IPS-NIHi7 (cell line): ENCODE results near the gene BABAM1.

Source experiments
- DNase-seq: peaks from one replicate; pipeline ENCODE4 v3.0.0; 2012; ENCODE audit warnings: mixed read lengths; ENCODE audit errors: extremely low spot score

BABAM1 gene

DNA sequence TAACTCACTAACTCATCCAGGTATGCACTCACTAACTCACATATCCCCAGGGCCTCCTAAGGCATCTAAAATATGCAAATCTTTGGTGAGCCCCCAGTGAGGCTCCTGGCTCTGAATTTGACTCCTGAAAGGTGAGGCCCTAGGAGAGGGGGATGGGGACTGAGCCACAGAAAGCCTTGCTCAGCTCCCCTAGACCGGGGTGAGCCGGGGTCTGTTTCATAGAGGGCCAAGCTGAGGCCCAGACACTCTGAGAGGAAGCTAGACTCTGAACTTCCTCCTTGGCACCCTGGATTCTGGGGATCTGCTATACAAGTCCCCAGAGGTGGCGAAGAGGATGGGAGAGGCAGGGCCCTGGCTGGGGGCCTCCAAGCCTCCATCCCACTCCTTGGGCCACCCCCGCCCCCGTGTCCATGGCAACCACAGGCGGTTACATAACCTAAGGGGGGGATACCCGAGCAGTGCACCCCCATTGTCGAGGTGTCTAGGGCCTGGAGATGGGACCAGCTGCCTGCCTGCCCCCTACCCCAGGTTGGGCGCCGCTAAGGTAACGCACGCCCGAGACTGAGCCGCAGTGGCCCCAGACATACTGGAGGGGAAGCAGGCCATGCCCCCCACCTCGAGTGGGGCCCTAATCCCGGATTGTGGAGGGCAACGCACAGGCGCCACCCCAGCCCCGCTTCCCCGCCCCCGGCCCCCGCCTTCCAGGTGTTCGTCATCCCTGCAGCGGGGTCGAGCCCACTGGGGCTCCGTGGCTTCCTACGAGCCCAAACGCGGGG lies 35.3 kb downstream of the BABAM1 start:
- DNase-seq, result no peak

DNA sequence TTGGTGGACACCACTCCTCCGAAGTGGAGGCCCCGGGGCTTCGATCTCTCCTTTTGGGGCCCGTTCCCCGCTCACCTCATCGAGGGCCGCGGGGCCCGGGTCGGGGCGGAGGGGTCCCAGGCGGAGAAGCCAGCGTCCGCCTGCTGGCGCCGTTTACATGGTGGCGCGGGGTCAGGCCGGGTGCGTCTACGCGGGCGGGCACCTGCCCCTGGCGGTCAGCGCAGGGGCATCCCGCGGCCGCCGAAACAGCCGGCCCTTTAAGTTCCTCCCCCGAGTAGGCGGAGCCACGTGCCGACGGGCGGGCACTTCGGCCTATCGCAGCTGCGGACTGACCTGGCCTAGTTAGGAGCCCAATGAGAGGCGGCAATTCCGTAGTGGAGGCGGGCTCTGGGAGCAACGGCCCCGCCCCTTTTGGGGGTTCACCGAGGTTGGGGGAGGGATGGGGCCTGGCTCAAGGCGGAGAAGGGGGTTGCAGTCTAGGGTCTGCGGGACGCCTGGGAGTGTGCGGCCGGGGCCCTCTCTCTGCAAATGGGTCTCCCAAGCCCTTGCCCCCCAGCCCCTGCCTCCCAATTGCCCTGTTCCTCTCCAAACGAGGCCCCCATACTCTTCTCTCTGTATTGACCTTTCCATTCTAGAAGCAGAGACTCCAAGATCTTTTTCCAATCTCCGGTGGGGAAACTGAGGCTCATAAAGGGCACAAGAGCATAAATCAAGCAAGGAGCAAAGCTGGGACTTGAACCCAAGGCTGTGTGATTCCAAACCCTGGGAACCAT lies 36.1 kb downstream of the BABAM1 start, which contains the start of gene ABHD8:
Gene ABHD8 (minus strand): TSS at position 259 of the 773 bp plus-strand sequence. CDS start 1,809 bp downstream, outside the sequence.
- peak; percentile 91 for DNase-seq

DNA sequence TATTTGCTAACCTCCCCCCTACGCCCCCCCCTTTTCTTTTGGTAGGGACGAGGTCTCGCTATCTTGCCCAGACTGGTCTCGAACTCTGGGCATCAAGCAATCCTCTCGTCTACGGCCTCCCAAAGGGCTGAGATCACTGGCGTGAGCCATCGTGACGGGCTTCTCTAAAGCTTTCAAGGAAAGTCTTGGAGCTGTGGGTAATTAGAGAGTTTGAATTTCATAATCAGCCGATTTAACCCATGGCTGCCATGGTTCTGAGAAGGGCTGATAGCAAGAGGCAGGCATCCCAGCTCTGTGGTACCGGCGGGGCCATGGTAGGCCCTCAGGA lies 36.7 kb downstream of the BABAM1 start:
- no peak for DNase-seq

GRCh38 chr19:17304386-17305215 lies 37.4 kb downstream of the BABAM1 start:
- DNase-seq, result no peak

DNA sequence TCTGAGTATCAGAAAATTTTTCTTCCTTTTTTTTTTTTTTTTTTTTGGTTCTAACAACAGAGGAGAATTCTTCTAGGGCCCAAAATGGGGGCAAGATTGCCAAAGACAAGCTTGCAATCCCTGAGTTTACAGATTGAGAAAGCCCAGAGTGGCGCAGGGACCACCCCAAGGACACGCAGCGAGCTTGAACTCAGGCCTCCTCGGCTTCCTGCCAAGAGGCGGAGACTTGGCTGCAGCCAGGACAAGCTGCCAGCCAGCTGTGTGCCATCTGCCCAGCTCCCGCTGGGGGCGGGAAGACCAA lies 37.9 kb downstream of the BABAM1 start:
- no peak for DNase-seq

- DNase-seq, result peak; percentile 85
These were observed 38.5 kb downstream of the BABAM1 start, which contains the start of gene MRPL34 for GRCh38 chr19:17305517-17306284. MRPL34 (plus strand) TSS chr19:17305872; CDS start chr19:17305893, 21 bp downstream.

- no peak for DNase-seq
These were observed 39.1 kb downstream of the BABAM1 start for GRCh38 chr19:17306285-17306714.

DNA sequence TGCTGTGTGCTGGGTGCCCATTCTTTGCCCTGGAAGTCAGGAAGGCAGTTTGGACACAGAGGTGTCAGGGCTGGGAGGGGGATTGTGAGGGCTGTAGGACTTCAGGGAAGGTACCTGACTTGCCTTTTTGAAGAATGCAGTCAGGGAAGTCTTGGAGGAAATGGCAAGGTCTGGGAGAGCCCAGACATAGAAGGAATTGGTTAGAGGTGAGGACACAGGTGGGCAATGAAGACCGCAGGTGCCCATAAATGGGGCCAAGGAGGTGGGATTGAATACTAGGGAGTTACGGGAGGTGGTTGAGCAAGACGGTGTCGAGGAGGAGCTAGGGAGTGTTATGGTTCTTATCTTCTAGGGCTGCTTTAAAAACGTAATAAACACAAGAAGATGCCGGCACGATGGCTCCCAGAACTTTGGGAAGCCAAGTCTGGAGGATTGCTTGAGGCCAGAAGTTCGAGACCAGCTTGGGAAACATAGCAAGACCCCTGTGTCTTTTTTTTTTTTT lies 40.7 kb downstream of the BABAM1 start:
- DNase-seq, result no peak

- DNase-seq, result peak; percentile 97
These were observed 42.1 kb downstream of the BABAM1 start, which contains the start of gene DDA1 for GRCh38 chr19:17309198-17309964. DDA1 (plus strand) TSS chr19:17309563; CDS start chr19:17309655, 92 bp downstream.

GRCh38 chr19:17309965-17310461 lies 42.8 kb downstream of the BABAM1 start:
- DNase-seq, result no peak

- no peak for DNase-seq
These were observed 44.4 kb downstream of the BABAM1 start for GRCh38 chr19:17311455-17312188.

GRCh38 chr19:17312189-17313113 lies 45.2 kb downstream of the BABAM1 start:
- no peak for DNase-seq

DNA sequence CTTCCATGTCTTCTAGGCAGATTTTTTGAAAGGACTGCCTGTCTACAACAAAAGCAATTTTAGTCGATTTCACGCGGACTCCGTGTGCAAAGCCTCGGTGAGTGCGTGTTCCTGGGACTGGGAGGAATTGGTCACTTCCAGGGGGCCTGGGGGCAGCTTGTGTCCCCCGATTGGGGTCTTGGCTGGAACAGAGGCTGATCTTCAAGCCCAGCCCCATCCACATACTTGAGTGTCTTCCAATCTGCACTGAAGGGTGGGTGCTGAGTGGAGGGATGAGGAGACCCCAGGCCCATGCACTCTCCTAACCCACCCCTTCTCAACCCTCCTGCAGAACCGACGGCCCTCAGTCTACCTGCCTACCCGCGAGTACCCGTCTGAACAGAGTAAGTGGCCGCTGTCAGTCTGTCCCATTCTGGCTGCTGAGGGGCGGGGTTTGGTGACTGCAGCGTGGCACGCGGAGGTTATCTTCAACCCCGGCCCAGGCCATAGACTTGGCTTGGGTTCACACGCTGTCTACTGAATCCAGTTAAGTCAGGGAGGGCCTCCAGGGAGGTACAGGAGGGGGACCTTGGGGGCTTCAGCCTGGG lies 46.9 kb downstream of the BABAM1 start:
- no peak for DNase-seq

- DNase-seq, result no peak
These were observed 51.7 kb downstream of the BABAM1 start for GRCh38 chr19:17318966-17319365.

- no peak for DNase-seq
These were observed 52.4 kb downstream of the BABAM1 start for GRCh38 chr19:17319473-17320238.

DNA sequence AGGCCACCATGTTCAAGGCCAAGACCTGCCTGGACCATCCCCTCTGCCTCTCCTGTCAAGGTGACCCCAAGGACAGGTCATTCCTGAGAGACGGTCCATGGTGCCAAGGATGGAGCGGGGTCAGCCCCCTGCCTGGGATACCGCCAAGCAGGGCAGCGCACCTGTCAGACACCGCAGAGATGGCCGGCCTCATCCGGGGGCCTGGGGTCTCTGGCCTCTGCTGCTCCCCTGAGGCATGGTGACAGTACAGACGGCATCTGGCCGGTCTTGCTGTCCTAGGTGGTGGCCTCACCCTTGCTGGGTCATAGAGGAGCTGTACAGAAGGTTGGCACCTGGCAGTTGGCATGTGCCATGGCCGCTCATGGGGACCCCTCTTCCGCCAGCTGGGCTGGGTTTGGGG lies 53.2 kb downstream of the BABAM1 start:
- no peak for DNase-seq
